ENCODE results near the gene RICTOR.
"Not testable (repeated sequence)": the region's sequence is repeated elsewhere in the genome, so short reads cannot be mapped to it uniquely, and the experiment has no call there.

Gene RICTOR

GRCh38 chr5:39009981-39010380, 64.2 kb downstream of the RICTOR start:
- no peak for DNase-seq (ENCODE audit: low read depth in 2 of 2, low spot score in 1 of 2)

GRCh38 chr5:39009280-39009679, 64.9 kb downstream of the RICTOR start:
- DNase-seq (ENCODE audit: low read depth in 2 of 2, low spot score in 1 of 2) = no peak

- no peak for DNase-seq (ENCODE audit: low read depth in 2 of 2, low spot score in 1 of 2)
Measured at GRCh38 chr5:39006650-39007049, 67.5 kb downstream of the RICTOR start.

GRCh38 chr5:39005566-39006232, 68.5 kb downstream of the RICTOR start:
- no peak for DNase-seq (ENCODE audit: low read depth in 2 of 2, low spot score in 1 of 2)

DNA sequence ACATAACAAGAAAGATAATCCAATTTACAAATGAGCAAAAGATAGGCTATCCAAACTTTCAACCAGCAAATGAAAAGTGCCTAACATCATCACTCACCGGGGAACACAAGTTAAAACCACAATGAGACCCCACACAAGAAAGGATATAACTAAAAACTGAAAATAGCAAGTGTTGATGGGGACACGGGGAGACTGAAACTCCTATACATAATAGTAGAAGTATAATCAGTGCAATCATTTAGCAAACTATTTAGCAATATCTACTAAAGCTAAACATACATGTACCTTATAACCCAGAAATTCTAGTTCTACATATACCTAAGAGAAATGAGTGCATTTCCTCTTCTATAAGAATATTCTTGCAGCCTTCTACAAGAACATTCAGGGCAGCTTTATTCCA, 72.5 kb downstream of the RICTOR start:
- no peak for DNase-seq (ENCODE audit: low read depth in 2 of 2, low spot score in 1 of 2)

DNA sequence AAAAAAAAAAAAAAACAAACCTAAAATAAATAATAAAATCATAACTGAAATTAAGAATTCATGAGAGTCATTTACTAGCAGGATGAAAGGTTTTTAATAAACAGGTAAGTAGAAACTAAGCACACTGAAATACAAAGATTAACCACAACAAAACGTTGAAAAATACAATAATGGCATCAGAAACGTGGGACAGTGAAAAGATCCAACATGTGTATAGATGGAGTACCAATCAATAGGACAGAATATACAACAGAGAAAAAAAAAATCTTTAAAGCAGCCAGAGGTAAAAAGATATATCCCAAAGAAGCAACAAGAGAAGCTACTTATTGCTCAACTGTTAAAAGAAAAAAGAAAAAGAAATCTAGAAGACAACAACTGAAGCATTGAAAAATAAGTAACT, 75.2 kb downstream of the RICTOR start:
- no peak for DNase-seq (ENCODE audit: low read depth in 2 of 2, low spot score in 1 of 2)

GRCh38 chr5:38997591-38997990, 76.6 kb downstream of the RICTOR start:
- DNase-seq (ENCODE audit: low read depth in 2 of 2, low spot score in 1 of 2) = no peak

GRCh38 chr5:38996123-38996522, 78.1 kb downstream of the RICTOR start:
- no peak for DNase-seq (ENCODE audit: low read depth in 2 of 2, low spot score in 1 of 2)

- DNase-seq (ENCODE audit: low read depth in 2 of 2, low spot score in 1 of 2) = no peak
Measured at GRCh38 chr5:38994324-38994927, 79.8 kb downstream of the RICTOR start.

- not testable (repeated sequence) for DNase-seq (ENCODE audit: low read depth in 2 of 2, low spot score in 1 of 2)
Measured at GRCh38 chr5:38989974-38990719, 84.1 kb downstream of the RICTOR start.

DNA sequence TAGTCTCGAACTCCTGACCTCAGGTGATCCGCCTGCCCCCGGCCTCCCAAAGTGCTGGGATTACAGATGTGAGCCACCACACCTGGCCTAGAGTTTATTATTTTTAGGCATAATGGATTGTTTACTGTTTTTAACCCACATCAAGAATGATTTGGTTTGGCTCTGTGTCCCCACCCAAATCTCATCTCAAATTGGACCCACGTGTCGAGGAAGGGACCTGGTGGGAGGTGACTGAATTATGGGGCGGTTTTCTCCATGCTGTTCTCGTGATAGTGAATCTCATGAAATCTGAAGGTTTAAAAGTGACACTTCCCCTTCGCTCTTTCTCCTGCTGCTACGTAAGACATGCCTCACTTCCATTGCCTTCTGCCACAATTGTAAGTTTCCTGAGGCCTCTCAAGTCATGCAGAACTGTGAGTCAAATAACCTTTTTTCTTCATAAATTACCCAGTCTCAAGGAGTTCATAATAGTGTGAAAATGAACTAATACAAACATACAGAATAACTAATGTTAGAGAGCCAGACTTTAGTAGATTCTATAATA, 88.2 kb downstream of the RICTOR start:
- no peak for DNase-seq (ENCODE audit: low read depth in 2 of 2, low spot score in 1 of 2)

DNA sequence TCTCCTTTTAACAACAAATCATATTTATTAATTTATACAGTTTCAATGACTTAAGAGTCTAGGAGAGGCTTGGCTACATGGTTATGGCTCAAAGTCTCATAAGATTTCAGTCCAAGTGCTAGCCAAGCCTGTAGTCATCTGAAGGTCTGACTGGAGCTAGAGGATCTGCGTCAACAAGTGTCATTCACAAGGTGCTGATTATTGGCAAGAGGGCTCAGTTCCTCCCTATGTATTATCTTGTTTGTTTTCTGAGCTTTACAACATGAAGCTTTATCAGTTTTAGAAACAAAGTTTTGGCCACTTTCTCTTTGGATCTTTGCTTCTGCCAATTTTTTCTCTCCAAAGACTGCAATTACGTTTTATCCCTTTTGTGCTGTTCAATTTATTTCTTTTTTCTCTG, 94.7 kb downstream of the RICTOR start:
- DNase-seq (ENCODE audit: low read depth in 2 of 2, low spot score in 1 of 2) = no peak

- DNase-seq (ENCODE audit: low read depth in 2 of 2, low spot score in 1 of 2) = no peak
Measured at GRCh38 chr5:38978036-38978435, 96.2 kb downstream of the RICTOR start.

DNA sequence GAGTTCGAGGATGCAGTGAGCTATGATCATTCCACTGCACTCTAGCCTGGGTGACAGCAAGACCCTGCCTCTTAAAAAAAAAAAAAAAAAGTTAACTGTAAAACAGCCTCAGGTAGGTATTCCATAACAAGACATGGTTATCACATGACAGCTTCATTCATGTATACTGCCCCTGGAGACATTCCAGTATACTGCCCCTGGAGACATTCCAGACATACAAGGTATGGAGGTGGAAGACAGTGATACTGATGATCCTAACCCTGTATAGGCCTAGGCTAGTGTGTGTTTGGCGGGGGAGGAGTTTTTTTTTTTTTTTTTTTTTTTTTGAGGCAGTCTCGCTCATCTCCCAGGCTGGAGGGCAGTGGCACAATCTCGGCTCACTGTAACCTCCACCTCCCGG, 105.5 kb downstream of the RICTOR start:
- DNase-seq (ENCODE audit: low read depth in 2 of 2, low spot score in 1 of 2) = no peak

- DNase-seq (ENCODE audit: low read depth in 2 of 2, low spot score in 1 of 2) = no peak
Measured at GRCh38 chr5:38961691-38962090, 112.5 kb downstream of the RICTOR start.

DNA sequence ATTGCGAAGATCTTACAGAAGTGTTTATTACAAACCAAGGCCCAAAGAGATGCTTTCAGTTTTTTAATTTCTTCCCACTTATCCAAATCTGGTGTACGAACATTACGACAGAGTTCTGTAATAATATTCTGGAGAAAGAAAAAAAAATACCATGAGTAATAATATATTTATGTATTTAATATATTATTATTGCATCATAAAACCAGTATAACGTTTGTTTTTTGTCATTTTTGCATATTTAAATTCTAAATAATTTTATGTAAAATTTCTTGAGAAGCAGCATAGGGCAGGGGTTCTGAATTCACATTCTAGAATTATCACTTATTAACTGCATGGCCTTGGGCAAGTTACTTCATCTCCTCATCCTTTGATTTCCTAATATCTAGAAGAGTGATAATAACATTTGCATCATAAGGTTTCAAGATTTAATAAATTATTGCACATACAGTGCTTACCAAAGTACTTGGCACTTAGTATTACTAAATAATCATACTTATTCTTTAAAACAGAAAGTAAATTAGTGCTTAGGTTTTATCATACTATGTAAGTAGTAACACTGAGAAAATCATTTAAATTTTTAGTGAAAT, 120.7 kb downstream of the RICTOR start:
- DNase-seq (ENCODE audit: low read depth in 2 of 2, low spot score in 1 of 2) = no peak

DNA sequence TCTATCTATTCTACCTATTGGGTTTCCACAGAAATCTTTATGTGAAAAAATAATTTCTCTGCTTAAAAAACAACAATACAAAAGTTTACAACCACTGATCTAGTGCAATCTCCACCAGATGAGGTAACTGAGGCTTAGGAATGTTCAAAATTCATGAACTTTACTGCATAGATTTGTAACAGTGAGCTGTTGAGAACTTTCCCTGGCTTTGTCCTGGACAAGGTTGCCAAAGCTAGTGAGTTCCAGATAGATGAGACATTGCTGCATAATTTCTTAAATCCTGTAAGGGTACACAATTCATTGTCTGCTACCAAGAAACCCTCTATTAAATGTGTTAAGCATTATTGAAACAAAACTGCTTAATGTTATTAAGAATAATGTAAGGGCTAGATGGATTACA, 125.7 kb downstream of the RICTOR start:
- no peak for DNase-seq (ENCODE audit: low read depth in 2 of 2, low spot score in 1 of 2)

- DNase-seq (ENCODE audit: low read depth in 2 of 2, low spot score in 1 of 2) = no peak
Measured at GRCh38 chr5:38944282-38944681, 129.9 kb downstream of the RICTOR start.

GRCh38 chr5:38941912-38942311, 132.3 kb downstream of the RICTOR start:
- DNase-seq (ENCODE audit: low read depth in 2 of 2, low spot score in 1 of 2) = no peak

- no peak for DNase-seq (ENCODE audit: low read depth in 2 of 2, low spot score in 1 of 2)
Measured at GRCh38 chr5:38940230-38940858, 133.9 kb downstream of the RICTOR start.

- no peak for DNase-seq (ENCODE audit: low read depth in 2 of 2, low spot score in 1 of 2)
Measured at GRCh38 chr5:38938973-38939372, 135.2 kb downstream of the RICTOR start.

Measured in stimulated activated CD8-positive, alpha-beta memory T cell treated with anti-CD3 and anti-CD28 coated beads, Interleukin-4, amount 100 ng/mL, for 4 hours (primary cell).